Activated naive CD8-positive, alpha-beta T cell treated with anti-CD3 and anti-CD28 coated beads for 36 hours (primary cell): ENCODE measurements around the gene SLC29A2. TPM values are rescaled to one million over a fixed set of nuclear protein-coding genes. Genes with fewer than 3 reads are reported as not detected.
"Not testable (repeated sequence)": the region's sequence is repeated elsewhere in the genome, so short reads cannot be mapped to it uniquely, and the experiment has no call there.

Experiments used
- DNase-seq: peaks from one replicate; pipeline ENCODE4 v3.0.0; 2021
- H3K27ac Mint-ChIP-seq: one replicate; pipeline ENCODE4 v1.8.0; 2022; ENCODE audit warnings: mild to moderate bottlenecking, moderate library complexity, mixed read lengths
- H3K27me3 Mint-ChIP-seq: one replicate; pipeline ENCODE4 v1.8.0; 2022; ENCODE audit warnings: mild to moderate bottlenecking, mixed read lengths
- H3K36me3 Mint-ChIP-seq: one replicate; pipeline ENCODE4 v1.8.0; 2021; ENCODE audit warnings: mild to moderate bottlenecking, mixed read lengths
- H3K4me1 Mint-ChIP-seq: one replicate; pipeline ENCODE4 v1.8.0; 2021; ENCODE audit warnings: mixed read lengths
- H3K4me3 Mint-ChIP-seq: one replicate; pipeline ENCODE4 v1.8.0; 2022; ENCODE audit warnings: mild to moderate bottlenecking, moderate library complexity, mixed read lengths
- H3K9me3 Mint-ChIP-seq: one replicate; pipeline ENCODE4 v1.8.0; 2022; ENCODE audit warnings: mixed read lengths
- total RNA-seq, 2 experiments: library from RNA; stranded (reverse); gene quantifications; one replicate each; pipeline ENCODE4 v1.2.3, GENCODE V29; 2021

SLC29A2 gene
- total RNA-seq, 2 experiments from 2014 or later = 8.1 to 9.0 TPM

- H3K36me3 Mint-ChIP-seq = no peaks in the 10 kb centered on the region
- no peaks in the 10 kb centered on the region for H3K27me3 Mint-ChIP-seq
- peaks cover 32% of the 10 kb centered on the region for H3K4me1 Mint-ChIP-seq
- DNase-seq = peak; percentile 58
- H3K9me3 Mint-ChIP-seq = no peaks in the 10 kb centered on the region
- peak overlapping the region; percentile 80 for H3K27ac Mint-ChIP-seq
- H3K4me3 Mint-ChIP-seq = no peak overlapping the region
Observed at GRCh38 chr11:66326261-66327111, 45.1 kb downstream of the SLC29A2 start.

- Mint-ChIP-seq H3K27me3 (no peaks in the 10 kb centered on the region), H3K4me1 (peaks cover 33% of the 10 kb centered on the region), H3K9me3 (peaks cover 3% of the 10 kb centered on the region), H3K27ac (no peak overlapping the region), H3K36me3 (peaks cover under 1% of the 10 kb centered on the region), H3K4me3 (no peak overlapping the region)
- DNase-seq = no peak
Observed at GRCh38 chr11:66325263-66325671, 46.3 kb downstream of the SLC29A2 start.

- Mint-ChIP-seq H3K4me1 (peaks cover 37% of the 10 kb centered on the region), H3K27me3 (no peaks in the 10 kb centered on the region), H3K4me3 (no peak overlapping the region), H3K27ac (no peak overlapping the region), H3K9me3 (peaks cover 8% of the 10 kb centered on the region), H3K36me3 (peaks cover 2% of the 10 kb centered on the region)
- no peak for DNase-seq
Observed at GRCh38 chr11:66324664-66325063, 46.9 kb downstream of the SLC29A2 start.

- Mint-ChIP-seq H3K36me3 (peaks cover 4% of the 10 kb centered on the region), H3K9me3 (peaks cover 16% of the 10 kb centered on the region), H3K4me1 (peaks cover 42% of the 10 kb centered on the region), H3K27me3 (no peaks in the 10 kb centered on the region), H3K4me3 (no peak overlapping the region), H3K27ac (no peak overlapping the region)
- no peak for DNase-seq
Observed at GRCh38 chr11:66323684-66324083, 47.9 kb downstream of the SLC29A2 start.

GRCh38 chr11:66322732-66323427 is 48.7 kb downstream of the SLC29A2 start:
- Mint-ChIP-seq H3K9me3 (peaks cover 17% of the 10 kb centered on the region), H3K27ac (peak overlapping the region; percentile 79), H3K27me3 (no peaks in the 10 kb centered on the region), H3K4me3 (no peak overlapping the region), H3K4me1 (peaks cover 42% of the 10 kb centered on the region), H3K36me3 (peaks cover 4% of the 10 kb centered on the region)
- DNase-seq = no peak

GRCh38 chr11:66321606-66322005 is 50.0 kb downstream of the SLC29A2 start:
- DNase-seq = no peak
- Mint-ChIP-seq H3K36me3 (peaks cover 4% of the 10 kb centered on the region), H3K27ac (no peak overlapping the region), H3K27me3 (no peaks in the 10 kb centered on the region), H3K4me1 (peaks cover 42% of the 10 kb centered on the region), H3K4me3 (no peak overlapping the region), H3K9me3 (peaks cover 17% of the 10 kb centered on the region)

GRCh38 chr11:66320748-66321147 is 50.8 kb downstream of the SLC29A2 start:
- H3K4me3 Mint-ChIP-seq, H3K36me3 Mint-ChIP-seq, DNase-seq, H3K27me3 Mint-ChIP-seq, H3K27ac Mint-ChIP-seq: not testable (repeated sequence)
- Mint-ChIP-seq H3K4me1 (peaks cover 43% of the 10 kb centered on the region), H3K9me3 (peaks cover 17% of the 10 kb centered on the region)

- not testable (repeated sequence) for H3K27ac Mint-ChIP-seq
- Mint-ChIP-seq H3K4me1 (peaks cover 44% of the 10 kb centered on the region), H3K9me3 (peaks cover 17% of the 10 kb centered on the region)
Observed at GRCh38 chr11:66320289-66320688, 51.3 kb downstream of the SLC29A2 start.

GRCh38 chr11:66318600-66318970 is 53.0 kb downstream of the SLC29A2 start:
- Mint-ChIP-seq H3K4me3 (no peak overlapping the region), H3K4me1 (peaks cover 56% of the 10 kb centered on the region), H3K27ac (peak overlapping the region; percentile 98), H3K36me3 (peaks cover 4% of the 10 kb centered on the region), H3K27me3 (no peaks in the 10 kb centered on the region), H3K9me3 (peaks cover 17% of the 10 kb centered on the region)
- DNase-seq = no peak

More at GRCh38 chr11:66320289-66320688, 51.3 kb downstream of the SLC29A2 start:
- H3K4me3 Mint-ChIP-seq, DNase-seq, H3K27me3 Mint-ChIP-seq, H3K36me3 Mint-ChIP-seq: not testable (repeated sequence)

- peak overlapping the region; percentile 75 for H3K4me3 Mint-ChIP-seq
- DNase-seq = peak; percentile 69
- peaks cover 17% of the 10 kb centered on the region for H3K9me3 Mint-ChIP-seq
- no peaks in the 10 kb centered on the region for H3K27me3 Mint-ChIP-seq
- peaks cover 59% of the 10 kb centered on the region for H3K4me1 Mint-ChIP-seq
- peak overlapping the region; percentile 98 for H3K27ac Mint-ChIP-seq
- peaks cover 4% of the 10 kb centered on the region for H3K36me3 Mint-ChIP-seq
Observed at GRCh38 chr11:66317723-66318599, 53.6 kb downstream of the SLC29A2 start.

GRCh38 chr11:66317322-66317722 is 54.2 kb downstream of the SLC29A2 start:
- peak overlapping the region; percentile 98 for H3K27ac Mint-ChIP-seq
- no peaks in the 10 kb centered on the region for H3K27me3 Mint-ChIP-seq
- H3K36me3 Mint-ChIP-seq = peaks cover 4% of the 10 kb centered on the region
- peak; percentile 61 for DNase-seq
- H3K4me3 Mint-ChIP-seq = peak overlapping the region; percentile 75
- peaks cover 17% of the 10 kb centered on the region for H3K9me3 Mint-ChIP-seq
- peaks cover 57% of the 10 kb centered on the region for H3K4me1 Mint-ChIP-seq

- peaks cover 17% of the 10 kb centered on the region for H3K9me3 Mint-ChIP-seq
- no peaks in the 10 kb centered on the region for H3K27me3 Mint-ChIP-seq
- H3K4me3 Mint-ChIP-seq = peak within 1 kb of the TSS; percentile 88
- H3K27ac Mint-ChIP-seq = peak within 1 kb of the TSS; percentile 98
- H3K36me3 Mint-ChIP-seq = peaks cover 4% of the 10 kb centered on the region
- H3K4me1 Mint-ChIP-seq = peaks cover 57% of the 10 kb centered on the region
- DNase-seq = peak; percentile 36
Observed at GRCh38 chr11:66316849-66317251, 54.7 kb downstream of the SLC29A2 start, which contains the start of gene CD248. Gene CD248, minus strand, starts transcription at chr11:66317044. Its CDS starts 17 bp downstream, at chr11:66317027.

- H3K36me3 Mint-ChIP-seq = peaks cover 4% of the 10 kb centered on the region
- peak overlapping the region; percentile 88 for H3K4me3 Mint-ChIP-seq
- no peaks in the 10 kb centered on the region for H3K27me3 Mint-ChIP-seq
- peaks cover 17% of the 10 kb centered on the region for H3K9me3 Mint-ChIP-seq
- H3K27ac Mint-ChIP-seq = peak overlapping the region; percentile 72
- H3K4me1 Mint-ChIP-seq = peaks cover 58% of the 10 kb centered on the region
- peak; percentile 61 for DNase-seq
Observed at GRCh38 chr11:66315921-66316811, 55.4 kb downstream of the SLC29A2 start.

GRCh38 chr11:66315498-66315885 is 56.1 kb downstream of the SLC29A2 start:
- Mint-ChIP-seq H3K4me1 (peaks cover 58% of the 10 kb centered on the region), H3K36me3 (peaks cover 4% of the 10 kb centered on the region), H3K27ac (peak overlapping the region; percentile 72), H3K4me3 (peak overlapping the region; percentile 88), H3K9me3 (peaks cover 16% of the 10 kb centered on the region), H3K27me3 (no peaks in the 10 kb centered on the region)
- DNase-seq = no peak
